22Rv1 (cell line): ENCODE data around the gene HOOK2.

Experiments used
- ZFX ChIP-seq: fragments of 450-650 bp; IDR thresholded peaks from 2 replicates; pipeline ENCODE4 v1.6.1; 2017; ENCODE audit warnings: antibody characterized with exemption, borderline replicate concordance
- TF ChIP-seq, protein P1 (sequence below): fragments of 450-650 bp; IDR thresholded peaks from 2 replicates; pipeline ENCODE4 v1.5.1; 2017; ENCODE audit warnings: mild to moderate bottlenecking

DNA sequence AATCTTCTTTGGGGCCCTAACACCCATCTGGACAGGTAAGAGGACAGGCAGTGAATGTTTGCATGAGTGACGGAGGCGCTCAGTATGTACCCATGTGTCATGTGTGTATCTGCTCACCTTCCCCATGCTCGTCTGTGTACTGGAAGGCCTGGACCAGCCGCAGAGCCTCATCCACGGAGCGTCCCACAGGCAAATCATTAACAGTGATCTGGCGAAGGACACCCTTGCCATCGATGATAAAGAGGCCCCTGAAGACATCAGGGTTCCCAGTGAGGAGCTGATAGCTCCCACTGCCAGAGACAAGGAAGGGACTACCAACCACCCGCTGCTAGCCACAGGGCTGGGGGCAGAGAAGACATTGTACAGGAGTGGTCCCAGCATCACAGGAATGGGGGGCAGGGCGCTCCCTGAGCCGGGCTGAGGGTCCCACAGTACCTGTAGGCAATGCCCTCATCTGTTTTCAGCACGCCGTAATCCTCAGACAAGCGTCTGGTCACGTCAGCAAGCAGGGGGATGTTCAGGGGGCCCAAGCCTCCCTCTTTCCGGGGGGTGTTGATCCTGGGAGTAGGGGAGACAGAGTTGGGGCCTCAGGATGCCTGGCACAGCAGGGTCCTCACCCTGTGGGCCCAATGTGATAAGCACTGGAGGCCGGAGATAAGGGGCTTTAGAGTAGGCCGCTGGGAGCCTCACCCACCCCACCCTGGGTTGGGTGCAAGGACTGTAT is 24.6 kb upstream of the HOOK2 start:
- TF ChIP-seq, protein P1, sequence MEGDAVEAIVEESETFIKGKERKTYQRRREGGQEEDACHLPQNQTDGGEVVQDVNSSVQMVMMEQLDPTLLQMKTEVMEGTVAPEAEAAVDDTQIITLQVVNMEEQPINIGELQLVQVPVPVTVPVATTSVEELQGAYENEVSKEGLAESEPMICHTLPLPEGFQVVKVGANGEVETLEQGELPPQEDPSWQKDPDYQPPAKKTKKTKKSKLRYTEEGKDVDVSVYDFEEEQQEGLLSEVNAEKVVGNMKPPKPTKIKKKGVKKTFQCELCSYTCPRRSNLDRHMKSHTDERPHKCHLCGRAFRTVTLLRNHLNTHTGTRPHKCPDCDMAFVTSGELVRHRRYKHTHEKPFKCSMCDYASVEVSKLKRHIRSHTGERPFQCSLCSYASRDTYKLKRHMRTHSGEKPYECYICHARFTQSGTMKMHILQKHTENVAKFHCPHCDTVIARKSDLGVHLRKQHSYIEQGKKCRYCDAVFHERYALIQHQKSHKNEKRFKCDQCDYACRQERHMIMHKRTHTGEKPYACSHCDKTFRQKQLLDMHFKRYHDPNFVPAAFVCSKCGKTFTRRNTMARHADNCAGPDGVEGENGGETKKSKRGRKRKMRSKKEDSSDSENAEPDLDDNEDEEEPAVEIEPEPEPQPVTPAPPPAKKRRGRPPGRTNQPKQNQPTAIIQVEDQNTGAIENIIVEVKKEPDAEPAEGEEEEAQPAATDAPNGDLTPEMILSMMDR, result no peak
- no peak for TF ChIP-seq ZFX
